ENCODE results near the gene CELF4. TPM values are rescaled to one million over a fixed set of nuclear protein-coding genes. Genes with fewer than 3 reads are reported as not detected.

The CELF4 gene
- total RNA-seq, 1 experiment from 2014 or later: not detected

DNA sequence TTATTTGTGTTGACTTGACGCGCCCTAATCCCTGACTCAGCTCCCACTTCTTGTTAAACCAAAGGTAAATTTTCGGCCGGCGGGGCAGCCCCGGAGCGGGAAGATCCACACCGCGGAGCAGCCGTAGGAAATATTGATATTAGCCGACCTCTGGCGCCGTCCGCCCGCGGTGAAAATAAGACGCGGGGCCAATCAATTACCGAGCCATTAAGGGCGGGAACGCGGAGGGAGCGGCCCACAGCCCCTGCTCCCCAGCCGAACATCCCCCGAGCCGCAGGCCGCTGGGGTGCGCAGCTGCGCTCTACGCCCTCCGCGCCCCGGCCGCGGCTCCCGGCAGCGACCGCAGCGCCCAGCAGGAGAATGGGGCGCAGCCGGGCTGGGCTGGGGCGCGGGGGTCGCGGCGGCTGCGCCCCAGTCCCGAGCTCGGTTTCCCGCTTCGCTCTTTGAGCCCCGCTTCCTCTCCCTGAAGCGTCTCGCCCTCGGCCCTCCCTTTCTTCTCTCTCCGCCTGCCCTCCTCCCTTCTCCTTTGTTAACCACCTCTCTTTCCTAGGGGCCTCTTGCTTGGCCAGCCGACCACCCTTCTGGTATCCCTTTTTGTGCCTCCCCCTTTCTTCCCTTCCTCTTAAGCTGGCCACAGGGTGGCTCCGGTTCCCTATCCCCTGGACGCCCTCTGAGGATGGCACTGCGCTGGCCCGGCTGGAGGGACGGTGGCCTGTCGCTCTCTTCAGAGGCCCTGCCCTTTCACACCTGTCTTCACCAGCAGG is 40.9 kb downstream of the CELF4 start:
- no peak for DNase-seq (ENCODE audit: low spot score)

DNA sequence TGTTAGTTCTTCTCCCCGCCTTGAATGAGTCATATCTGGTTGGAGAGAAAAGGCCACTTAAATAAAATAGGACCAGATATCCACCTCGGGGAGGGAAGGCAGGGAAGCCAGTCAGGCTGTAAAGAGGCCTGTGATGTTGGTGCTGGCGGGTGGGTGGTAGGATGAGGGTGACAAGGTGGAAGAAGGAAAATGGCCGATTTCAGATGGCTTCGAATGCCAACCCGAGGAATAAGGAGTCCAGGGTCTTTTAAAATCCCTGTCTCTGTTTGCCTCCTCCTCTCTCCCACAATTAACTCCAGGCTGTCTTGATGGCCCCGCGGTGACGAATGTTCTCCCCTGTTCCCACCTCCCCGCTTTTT is 41.5 kb downstream of the CELF4 start:
- no peak for DNase-seq (ENCODE audit: low spot score)

DNA sequence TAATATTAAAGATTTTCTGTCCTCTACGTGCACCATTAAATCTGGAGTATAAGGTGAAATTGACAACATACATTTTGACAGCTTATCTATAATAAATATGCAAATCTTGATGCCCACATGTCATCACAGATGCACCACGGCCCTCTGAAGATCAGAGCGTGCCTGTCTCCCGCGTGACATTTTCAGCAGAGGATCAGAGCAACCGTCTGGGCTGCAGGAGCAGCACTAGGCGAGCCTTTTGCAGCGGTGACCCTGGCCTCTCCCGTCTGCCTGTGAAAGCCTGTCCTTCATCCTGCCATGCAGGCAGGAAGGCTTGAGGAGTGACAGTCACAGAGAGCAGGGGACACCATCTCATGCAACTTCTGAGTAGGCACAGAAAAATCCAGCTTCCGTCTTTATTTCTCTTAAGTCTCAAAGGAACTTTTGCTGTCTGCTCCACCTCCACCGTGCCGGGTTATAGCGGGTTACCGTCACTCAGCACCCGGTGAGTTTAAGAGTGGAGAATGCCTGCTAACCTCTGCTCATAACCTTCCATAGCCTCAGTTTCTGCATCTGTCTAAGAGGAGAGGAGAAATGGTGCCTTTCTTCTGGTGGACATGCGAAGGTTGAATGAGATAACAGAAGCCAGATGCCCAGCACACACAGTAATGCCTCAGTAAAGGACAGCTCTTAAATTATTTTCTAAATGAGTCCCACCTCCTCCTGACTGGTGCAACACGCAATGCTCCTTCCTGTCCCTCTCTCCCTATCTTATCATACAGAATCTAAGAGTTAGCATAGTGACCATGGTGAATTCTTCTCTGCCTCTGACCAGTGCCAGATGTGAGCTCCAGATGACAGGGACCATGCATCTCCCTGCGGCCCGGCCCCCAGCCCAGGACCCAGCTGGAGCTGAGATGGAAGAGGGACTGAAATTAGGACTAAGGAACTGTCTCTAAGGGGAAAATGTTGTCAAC is 43.8 kb downstream of the CELF4 start:
- DNase-seq (ENCODE audit: low spot score): no peak

DNA sequence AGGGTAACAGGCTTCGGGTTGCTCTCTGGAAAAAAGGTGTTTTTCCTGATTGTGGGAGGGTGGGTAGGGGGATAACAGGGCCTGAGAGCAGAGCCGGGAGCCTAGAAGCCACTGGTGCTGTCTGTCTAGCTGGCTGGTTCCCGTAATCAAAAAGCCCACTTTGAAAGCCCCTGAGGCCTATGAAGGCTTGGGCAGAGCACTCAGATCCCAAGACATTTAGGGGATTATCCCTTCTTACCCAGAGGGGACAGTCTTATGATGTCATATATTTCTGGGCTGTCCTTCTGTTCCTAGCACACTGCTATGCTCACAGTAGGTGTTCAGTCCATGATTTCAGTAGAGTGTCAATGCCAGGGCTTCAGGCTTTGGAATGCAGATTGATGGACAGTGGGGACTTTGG is 45.1 kb downstream of the CELF4 start:
- no peak for DNase-seq (ENCODE audit: low spot score)

DNA sequence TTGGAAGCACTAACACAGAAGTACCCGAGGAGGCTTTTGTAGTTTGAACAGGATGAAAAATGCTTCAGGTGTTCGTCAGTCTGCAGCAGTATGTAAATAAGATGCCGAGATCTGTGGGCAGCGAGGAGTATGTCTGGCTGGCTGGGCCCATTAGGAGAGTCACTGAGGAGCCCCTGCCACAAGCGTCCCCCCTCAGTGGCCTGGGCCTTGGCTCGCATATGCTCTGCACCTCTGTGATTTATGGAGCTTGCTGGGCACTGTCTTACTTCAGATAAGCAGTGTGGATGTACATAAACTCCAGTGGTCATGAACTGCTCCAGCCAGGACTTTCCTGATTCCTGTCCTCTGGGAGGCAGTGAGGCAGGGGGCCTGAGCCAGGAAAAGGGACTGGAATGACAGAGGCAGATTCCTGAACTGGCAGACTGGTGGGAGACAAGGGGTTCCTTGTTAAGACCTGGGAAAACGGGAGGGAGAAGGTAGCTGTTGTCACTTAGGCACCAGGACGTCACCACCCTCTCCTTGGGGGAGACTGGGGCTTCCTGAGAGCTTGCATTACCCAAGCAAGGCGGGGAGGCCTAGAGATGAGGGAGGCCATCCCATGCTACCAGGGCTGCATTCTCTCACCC is 46.0 kb downstream of the CELF4 start:
- no peak for DNase-seq (ENCODE audit: low spot score)

DNA sequence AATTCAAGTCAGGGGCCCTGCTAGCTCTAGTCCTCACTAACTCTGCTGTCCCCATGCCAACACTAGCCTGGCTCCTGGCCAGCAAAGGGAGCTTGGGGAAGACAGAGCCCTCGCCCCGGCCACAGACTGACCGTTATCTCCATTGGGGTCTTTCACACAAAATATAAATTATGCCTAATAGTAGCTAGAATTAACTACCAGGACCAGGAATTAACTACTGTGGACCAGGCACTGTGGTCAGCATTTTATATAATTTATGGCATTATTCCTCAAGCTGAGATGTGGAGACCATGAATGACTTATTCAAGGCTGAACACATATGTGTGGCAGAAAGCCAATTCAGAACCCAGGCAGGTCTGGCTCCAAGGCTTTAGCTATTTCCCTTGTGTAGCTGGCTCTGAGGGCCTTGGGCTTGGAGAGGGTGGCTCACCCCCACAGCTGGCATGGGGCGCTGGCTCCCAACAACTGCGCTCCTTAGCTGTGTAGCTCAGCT is 49.2 kb downstream of the CELF4 start:
- no peak for DNase-seq (ENCODE audit: low spot score)

DNA sequence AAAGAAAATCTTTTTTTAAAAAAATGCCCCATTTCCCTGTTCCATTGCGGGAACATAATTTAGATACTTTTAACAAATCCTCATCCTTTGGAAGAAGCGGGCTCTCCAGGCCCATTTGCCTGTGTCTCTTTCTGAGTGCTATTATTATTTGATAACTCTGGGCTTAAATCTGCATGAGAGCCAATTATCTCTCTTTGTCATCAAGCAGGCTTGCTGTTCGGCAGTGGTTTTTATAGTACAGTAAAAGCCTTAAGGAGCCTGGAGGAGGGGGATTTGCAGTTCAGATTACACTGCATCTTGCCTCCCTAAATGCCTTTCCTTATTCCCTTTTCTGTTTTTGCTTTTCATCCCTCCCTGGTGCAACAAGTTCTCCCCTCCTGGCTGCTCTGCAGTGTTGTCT is 50.6 kb downstream of the CELF4 start:
- DNase-seq (ENCODE audit: low spot score): no peak

DNA sequence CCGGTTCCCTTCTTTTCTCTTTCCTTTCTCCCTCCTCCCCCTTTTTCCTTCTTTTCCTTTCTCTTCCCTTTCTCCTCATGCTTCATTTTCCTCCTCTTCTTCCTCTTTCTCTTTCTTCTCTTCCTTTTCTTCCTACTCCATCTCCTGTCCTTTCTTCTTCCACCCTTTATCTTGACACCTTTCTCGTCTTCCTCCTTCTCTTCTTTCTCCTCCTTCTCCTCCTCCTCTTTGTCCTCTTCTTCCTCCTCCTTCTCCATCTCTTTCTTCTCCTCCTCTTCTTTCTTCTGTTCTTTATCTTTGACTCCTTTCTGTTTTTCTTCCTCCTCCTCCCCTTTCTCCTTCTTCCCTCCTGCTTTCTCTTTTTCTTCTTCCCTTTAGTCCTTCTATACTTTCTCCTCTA is 53.2 kb downstream of the CELF4 start:
- DNase-seq (ENCODE audit: low spot score): no peak

DNA sequence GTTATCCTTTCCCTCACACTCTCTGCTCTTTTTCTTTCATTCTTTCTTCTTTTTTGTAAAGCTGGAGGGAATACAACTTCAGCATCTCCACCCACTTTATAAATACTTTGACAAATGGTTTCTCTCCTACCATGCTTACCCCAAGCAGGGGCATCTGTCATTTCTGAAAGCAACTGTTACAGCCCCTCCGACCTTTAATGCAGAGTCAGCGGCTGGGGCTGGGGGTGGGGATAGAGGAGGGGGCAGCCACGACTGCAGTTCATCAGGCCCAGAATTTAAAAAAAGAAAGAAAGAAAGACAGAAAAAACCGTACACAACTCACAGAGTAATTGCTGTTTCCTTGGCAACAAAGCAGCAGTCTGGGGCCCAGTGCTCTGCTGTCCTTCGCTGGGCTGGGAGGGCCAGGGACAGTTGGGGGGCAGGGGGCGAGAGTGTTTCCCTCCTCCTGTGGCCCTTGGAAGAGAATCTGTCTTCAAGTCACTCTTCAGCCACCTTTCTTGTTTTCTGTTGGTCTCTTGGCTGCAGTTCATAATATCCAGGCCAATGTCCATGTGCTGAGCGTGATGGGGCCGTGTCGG is 53.8 kb downstream of the CELF4 start:
- no peak for DNase-seq (ENCODE audit: low spot score)

DNA sequence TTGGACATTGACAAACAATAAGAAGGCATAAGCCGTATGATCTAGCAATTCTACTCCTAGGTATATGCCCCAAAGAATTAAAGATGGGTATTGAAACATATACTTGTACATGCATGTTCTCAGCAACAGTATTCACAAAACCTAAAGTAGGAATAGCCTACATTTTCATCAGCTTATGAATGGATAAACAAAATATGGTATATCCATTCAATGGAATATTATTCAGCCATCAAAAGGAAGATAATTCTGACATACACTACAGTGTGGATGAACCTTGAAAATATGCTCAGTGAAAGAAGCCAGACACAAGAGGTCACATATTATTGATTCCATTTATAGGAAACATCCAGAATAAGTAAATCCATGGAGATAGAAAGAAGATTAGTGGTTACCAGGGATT is 56.0 kb downstream of the CELF4 start:
- DNase-seq (ENCODE audit: low spot score): no peak

DNA sequence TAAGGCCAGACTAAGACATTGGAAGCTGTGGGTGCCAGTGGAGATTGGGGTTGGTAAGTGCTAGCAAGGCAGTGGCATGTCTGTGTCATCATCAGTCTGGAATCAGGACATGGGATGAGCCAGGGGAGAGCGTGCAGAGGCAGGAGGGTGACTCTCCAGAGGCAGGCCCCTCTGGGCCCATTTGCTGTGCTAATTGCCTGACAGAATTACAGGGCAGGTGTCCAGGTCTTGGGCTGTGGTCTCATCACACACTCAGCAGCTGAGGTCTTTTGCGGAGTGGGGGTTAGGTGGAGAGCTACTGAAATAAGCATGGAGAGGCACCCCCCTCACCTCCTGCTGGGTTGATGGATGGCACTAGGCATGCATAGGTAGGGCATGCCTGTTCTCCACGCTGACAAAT is 57.4 kb downstream of the CELF4 start:
- DNase-seq (ENCODE audit: low spot score): no peak

DNA sequence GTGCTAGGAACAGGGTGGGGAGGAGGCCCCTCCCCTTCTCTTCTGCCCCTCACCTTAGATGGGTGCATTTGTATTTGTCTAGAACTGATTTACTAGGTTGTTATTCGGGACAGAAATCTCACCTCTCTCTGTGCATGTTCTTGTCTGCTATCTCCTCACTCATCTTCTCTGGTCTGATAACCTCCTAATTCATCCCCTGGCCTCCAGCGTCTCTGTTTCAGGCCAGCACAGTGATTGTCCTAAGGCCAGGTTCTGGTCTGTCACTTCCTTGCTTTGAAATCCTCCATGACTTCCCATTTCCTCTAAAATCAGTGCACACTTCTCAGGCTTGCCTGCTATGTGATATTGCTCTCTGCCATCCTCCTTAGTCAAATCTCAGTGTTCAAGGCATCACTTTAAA is 58.4 kb downstream of the CELF4 start:
- DNase-seq (ENCODE audit: low spot score): no peak

DNA sequence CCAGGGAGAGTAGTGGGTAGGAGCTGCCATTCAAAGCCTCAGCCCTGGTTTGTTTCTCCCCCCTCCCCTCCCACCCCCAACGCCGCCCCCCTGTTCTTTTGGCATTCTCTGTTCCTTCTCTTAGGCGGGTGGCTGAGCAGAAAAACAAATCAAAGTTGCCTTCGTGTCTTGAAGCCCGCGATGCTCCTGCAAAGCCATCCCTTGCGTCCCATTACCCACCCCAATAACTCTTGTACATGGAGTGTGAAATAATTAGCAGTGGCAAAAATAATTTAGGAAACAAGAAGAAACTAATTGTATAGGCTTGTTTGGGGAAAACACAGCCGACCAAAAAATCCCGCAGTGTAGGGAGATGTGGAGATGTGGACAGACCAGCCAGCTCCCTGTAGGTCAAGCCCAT is 59.6 kb downstream of the CELF4 start:
- no peak for DNase-seq (ENCODE audit: low spot score)

DNA sequence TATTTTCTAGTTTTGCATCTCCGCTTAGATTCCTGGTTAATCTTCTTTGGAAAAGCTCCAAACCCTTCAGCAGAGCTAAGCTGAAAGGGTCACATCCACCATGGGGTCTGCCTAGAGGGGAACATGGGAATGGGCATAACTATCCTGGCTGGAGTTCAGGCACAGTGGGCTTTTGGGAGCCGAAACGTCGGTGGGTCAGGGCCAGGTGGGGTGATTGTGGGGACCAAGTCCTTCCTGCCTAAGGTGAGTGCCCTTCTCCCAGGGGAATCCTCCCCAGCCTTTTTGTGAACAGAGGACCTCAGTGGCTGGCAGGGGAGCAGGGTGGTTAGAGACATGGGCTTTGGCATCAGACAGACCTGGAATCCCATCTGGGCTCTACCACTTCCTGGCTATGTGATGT is 60.3 kb downstream of the CELF4 start:
- DNase-seq (ENCODE audit: low spot score): no peak

DNA sequence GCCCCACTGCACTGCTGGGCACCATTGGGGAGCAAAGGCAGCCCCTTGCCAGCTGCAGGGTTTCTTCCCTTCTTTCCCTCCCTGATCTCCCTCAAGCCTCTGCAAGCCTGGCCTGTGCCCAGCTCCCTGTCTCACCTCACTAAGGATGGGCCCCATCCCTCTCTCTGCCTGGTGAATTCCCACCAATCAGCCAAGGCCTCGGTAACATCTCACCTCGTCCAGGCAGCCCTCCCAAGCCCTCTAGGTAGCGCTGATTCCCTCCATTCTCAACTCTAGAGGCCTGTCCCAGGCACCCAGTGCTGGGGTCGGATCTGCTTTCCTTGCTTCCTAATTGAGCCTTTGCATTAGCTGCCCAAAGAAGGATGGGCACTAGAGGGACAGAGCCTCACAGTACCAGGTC is 63.0 kb downstream of the CELF4 start:
- no peak for DNase-seq (ENCODE audit: low spot score)

DNA sequence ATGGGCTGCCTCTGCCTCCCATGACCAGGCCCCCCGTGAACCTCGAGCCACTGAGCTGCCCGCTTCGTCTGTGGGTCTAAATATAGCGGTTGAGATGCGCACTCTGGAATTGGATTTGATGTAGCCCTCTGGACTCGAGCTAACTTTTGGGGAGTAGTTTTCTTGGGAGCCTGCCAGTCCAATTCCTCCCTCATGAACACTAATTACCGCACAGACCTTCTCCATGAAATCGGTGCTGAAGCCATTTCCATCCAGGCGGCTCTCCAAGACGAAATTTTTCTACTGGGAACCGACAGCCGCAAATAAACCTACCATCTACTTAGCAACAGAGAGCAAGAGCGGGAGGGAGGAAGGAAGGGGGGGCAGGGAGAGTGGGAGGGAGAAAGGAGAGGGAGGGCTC is 63.6 kb downstream of the CELF4 start:
- DNase-seq (ENCODE audit: low spot score): no peak

DNA sequence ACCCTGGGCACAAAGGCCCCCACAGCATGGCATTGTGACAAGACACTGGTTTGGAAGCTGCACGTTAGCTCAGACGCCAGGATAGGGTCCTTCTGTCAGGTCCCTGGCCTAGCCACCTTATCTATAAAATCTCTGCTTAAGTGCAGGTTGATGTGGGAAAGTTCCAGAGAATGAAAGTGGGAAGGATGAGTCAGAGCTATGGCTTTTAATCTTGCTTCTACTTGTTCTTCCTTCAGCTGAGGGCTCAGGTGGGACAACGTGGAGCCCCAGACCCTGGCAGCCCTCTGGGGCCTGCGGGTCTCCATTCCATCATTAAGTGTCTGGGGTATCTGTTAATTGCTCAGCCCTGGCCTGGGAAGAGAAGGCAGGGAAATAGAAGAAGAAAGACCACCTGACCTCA is 64.5 kb downstream of the CELF4 start:
- no peak for DNase-seq (ENCODE audit: low spot score)

DNA sequence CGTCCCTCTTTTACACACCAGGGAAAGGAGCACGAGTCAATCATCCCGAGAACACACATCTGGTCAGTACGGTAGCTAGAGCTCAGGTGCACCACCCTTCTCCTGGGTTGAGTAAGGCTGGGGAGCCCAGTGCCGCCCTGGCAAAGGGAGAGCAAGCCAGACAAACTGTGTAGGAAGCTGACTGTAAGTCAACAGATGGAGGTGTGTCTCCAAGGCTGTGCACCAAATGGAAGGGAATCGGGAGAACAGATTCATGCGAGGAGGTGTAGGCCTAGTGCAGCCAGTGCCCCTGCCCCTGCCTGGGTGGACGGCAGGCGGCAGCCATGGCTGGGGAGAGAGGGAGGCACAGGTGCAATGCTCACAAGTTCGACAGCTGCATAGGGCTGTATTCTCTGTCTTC is 65.7 kb downstream of the CELF4 start:
- DNase-seq (ENCODE audit: low spot score): no peak

DNA sequence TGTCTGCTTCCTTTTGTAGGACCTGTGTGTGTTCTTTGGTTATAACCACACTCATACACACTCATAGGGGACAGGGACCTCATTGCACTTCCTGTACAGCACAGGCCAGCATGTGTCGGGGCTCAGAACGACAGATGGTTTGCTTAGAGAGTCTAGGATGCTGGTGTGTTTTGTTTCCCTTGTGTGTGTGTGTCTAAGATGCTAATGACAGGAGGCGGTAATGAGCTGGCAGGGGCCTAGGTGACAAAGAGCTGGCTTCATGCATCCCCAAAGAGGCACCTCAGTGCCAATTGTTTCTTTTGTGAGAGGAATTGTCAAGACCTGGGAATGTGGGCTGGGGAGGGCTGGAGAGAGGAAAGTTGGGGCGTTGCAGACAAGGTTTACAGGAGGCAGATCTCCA is 66.6 kb downstream of the CELF4 start:
- DNase-seq (ENCODE audit: low spot score): no peak

DNA sequence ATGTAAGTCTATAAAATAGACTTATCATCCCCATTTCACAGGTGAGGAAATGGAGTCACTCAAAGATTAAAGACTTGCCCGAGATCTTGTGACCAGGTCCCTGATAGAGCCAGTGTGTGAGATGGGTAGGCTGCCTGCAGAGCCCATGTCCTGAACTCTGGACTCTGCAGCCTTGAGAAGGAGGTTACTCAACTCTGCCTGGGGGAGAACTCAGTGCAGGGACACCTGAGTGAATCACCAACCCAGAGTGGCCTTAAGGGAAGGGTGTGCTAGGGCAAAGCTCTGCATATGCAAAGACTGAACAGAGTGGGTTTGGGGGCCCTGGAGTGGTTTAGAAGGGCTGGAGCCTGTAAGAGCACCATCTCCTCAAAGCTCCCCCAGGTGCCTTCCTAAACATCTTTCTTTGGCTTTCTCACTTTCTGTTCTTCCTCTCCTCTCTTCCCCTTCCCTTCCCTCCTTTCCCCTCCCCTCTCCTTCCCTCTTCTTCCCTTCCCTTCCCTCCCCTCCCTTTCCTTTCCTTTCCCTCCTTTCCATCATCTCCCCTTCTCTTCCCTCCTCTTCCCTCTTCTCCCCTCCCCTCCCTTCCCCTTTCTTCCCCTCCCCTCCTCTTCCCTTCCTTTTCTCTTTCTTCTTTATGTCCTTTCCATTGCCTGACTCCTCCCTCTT is 67.6 kb downstream of the CELF4 start:
- DNase-seq (ENCODE audit: low spot score): no peak

DNA sequence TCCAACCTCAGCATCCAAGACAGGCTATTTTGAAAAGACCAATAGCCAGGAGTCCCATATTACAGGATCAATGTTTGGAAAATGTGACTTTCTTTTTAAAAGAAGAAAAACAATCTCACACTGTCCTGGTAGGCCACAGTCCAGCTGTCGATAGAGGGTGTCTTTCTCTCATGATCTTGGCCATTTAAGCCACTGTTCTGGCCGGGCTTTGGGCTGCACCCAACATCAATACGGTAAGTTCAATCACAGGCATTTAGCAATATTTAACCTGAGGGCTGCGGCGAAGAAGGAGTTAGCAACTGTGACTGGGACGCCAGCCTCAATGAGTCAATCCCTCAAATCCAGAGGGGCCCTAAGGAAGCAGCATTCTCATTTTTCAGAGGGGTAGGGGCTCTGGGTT is 69.0 kb downstream of the CELF4 start:
- no peak for DNase-seq (ENCODE audit: low spot score)

DNA sequence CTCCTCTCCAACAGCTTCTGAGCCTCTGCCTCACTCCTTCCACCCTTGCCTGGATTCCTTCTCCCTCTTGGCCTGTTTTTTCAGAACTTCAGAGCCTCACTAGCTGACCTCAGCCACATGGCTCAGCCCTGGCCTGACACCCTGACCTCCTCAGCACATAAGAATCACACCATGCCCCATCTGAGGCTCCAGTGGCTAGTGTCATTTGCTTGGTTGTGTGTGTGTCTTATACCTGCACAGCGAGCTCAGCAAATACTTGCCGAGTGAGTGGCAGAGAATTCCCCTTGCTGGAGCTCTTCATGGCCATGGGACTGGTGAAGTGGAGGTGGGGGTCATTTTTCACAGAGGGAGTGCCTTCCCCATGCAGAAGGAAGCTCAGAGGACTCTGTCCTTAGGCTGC is 70.2 kb downstream of the CELF4 start:
- no peak for DNase-seq (ENCODE audit: low spot score)

Measured in H4 (cell line).